Measurements from ENCODE around the gene ZHX3. TPM values are rescaled to one million over a fixed set of nuclear protein-coding genes. Genes with fewer than 3 reads are reported as not detected.

Gene ZHX3
- total RNA-seq, 1 donor from 2014 or later: 26.8 TPM

DNA sequence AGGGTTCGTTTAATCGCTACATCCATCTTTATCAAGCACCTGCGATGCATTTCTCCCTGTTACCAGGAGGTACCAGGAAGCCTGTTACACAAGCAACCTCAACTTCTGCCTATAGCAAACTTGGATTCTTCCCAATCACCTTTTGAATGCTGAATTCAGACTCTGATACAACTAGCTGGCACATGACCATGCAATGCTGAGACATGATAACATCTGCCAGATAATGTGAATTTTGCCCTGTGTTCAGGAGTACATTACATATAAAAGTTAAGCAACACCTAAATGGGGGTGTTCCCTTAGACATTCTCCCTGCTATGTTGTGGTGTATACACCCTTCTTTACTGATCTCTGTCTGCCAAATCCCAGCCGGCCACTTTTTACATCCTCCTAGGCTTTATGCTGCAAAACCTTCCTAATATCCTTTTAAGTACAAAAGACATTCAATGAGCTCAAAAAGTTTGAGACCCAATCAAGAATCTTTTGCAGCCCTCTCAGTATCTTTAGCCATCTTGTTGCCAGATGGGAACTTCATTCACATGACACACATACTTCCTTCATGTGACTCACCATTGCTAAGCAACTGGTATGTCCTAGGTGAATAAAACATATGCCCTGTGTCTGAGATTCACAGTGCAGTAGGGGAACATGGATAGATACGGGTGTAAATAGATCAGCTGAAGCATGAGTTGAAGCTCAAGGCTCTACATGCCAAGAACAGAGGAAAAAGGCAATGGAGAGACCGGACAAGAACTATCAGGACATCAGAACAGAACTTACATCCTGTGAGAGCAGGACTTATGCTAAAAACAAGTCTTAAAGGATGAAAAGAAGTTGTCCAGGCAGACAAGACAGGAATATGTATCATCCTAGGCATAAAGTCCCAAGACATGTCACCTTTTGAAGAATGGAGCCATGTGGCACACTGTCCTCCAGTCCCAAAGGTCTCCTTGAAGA, 84.3 kb downstream of the ZHX3 start:
- Histone ChIP-seq H3K4me1 (peaks cover 43% of the 10 kb centered on the region), H3K4me3 (no peak overlapping the region), H3K9me3 (no peaks in the 10 kb centered on the region), H3K36me3 (no peaks in the 10 kb centered on the region), H3K27me3 (no peaks in the 10 kb centered on the region), H3K27ac (peak overlapping the region; percentile 74)
- intact Hi-C loops (cut with DNase I): loop anchor here (5.0 kb wide), 1 partner anchor 104 kb away; no protein-coding TSS in a partner anchor
- TF ChIP-seq POLR2AphosphoS5 (IDR thresholded peaks at IDR 0.05; ENCODE audit: insufficient read depth in 1 of 2, low read depth in 1 of 2): peak in 1 of 2 donors; percentile 75
- no peak for TF ChIP-seq POLR2A (IDR thresholded peaks at IDR 0.05)
- TF ChIP-seq, protein P1, sequence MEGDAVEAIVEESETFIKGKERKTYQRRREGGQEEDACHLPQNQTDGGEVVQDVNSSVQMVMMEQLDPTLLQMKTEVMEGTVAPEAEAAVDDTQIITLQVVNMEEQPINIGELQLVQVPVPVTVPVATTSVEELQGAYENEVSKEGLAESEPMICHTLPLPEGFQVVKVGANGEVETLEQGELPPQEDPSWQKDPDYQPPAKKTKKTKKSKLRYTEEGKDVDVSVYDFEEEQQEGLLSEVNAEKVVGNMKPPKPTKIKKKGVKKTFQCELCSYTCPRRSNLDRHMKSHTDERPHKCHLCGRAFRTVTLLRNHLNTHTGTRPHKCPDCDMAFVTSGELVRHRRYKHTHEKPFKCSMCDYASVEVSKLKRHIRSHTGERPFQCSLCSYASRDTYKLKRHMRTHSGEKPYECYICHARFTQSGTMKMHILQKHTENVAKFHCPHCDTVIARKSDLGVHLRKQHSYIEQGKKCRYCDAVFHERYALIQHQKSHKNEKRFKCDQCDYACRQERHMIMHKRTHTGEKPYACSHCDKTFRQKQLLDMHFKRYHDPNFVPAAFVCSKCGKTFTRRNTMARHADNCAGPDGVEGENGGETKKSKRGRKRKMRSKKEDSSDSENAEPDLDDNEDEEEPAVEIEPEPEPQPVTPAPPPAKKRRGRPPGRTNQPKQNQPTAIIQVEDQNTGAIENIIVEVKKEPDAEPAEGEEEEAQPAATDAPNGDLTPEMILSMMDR (IDR thresholded peaks at IDR 0.05): no peak
- no peak for DNase-seq (ENCODE audit: extremely low spot score in 2 of 2)

DNA sequence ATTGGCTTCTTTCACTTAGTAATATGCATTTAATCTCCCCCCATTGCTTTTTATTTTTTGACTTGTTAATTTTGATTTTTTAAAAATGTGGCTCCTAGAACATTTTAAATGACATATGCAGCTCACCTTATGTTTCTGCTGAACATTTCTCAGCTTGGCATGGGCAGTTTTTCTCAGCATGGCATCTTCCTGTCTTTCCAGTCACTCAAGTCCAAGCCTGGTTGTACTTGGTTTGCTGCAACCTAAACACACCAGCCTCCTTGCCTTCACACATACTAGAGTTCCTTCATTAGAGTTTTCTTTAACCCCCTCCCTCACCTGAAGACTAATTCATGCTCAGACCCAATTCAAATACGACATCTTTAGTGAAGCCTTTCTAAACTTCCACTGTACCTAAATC, 86.4 kb downstream of the ZHX3 start:
- H3K4me3 ChIP-seq: no peak overlapping the region
- peaks cover 43% of the 10 kb centered on the region for H3K4me1 ChIP-seq
- H3K36me3 ChIP-seq: no peaks in the 10 kb centered on the region
- H3K27me3 ChIP-seq: no peaks in the 10 kb centered on the region
- no peak for DNase-seq (ENCODE audit: extremely low spot score in 2 of 2)
- no peaks in the 10 kb centered on the region for H3K9me3 ChIP-seq
- intact Hi-C loops (cut with DNase I): loop anchor here (2.0 to 5.0 kb wide), 2 partner anchors 58 to 106 kb away; no protein-coding TSS in a partner anchor
- TF ChIP-seq POLR2AphosphoS5 (IDR thresholded peaks at IDR 0.05; ENCODE audit: insufficient read depth in 1 of 2, low read depth in 1 of 2): no peak
- TF ChIP-seq POLR2A (IDR thresholded peaks at IDR 0.05): no peak
- TF ChIP-seq, protein P1 (IDR thresholded peaks at IDR 0.05): no peak
- H3K27ac ChIP-seq: peak overlapping the region; percentile 70

DNA sequence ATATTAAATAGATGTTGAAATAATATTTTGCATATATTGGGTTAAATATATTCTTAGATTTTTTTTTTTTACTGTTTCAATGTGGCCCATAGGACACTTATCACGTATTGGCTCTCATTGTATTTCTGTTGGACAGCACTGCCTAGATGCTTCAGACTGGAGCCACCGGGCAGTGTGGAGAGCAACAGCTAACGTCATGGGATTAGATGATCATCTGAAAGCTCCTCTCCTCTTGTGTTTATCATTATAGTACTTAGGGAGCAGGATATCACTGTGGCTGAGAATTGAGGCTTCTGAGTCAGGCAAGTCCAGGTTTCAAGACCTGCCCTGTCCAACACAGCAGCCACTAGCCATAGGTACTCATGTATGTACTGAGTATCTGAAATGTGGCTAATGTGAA, 87.4 kb downstream of the ZHX3 start:
- Histone ChIP-seq H3K4me3 (no peak overlapping the region), H3K9me3 (no peaks in the 10 kb centered on the region), H3K36me3 (no peaks in the 10 kb centered on the region), H3K27ac (no peak overlapping the region), H3K4me1 (peaks cover 43% of the 10 kb centered on the region), H3K27me3 (no peaks in the 10 kb centered on the region)
- TF ChIP-seq POLR2AphosphoS5 (IDR thresholded peaks at IDR 0.05; ENCODE audit: insufficient read depth in 1 of 2, low read depth in 1 of 2): no peak
- intact Hi-C loops (cut with DNase I): loop anchor here (2.0 to 5.0 kb wide), 2 partner anchors 57 to 107 kb away; no protein-coding TSS in a partner anchor
- no peak for DNase-seq (ENCODE audit: extremely low spot score in 2 of 2)

- H3K9me3 ChIP-seq: no peaks in the 10 kb centered on the region
- DNase-seq (ENCODE audit: extremely low spot score in 2 of 2): no peak
- no peak overlapping the region for H3K27ac ChIP-seq
- intact Hi-C loops (cut with DNase I): no loop called here
- H3K4me1 ChIP-seq: peaks cover 36% of the 10 kb centered on the region
- no peaks in the 10 kb centered on the region for H3K36me3 ChIP-seq
- no peak for TF ChIP-seq POLR2AphosphoS5 (IDR thresholded peaks at IDR 0.05; ENCODE audit: insufficient read depth in 1 of 2, low read depth in 1 of 2)
- TF ChIP-seq POLR2A (IDR thresholded peaks at IDR 0.05): no peak
- TF ChIP-seq, protein P1 (IDR thresholded peaks at IDR 0.05): no peak
- no peaks in the 10 kb centered on the region for H3K27me3 ChIP-seq
- H3K4me3 ChIP-seq: no peak overlapping the region
Measured at GRCh38 chr20:41229259-41229658, 88.3 kb downstream of the ZHX3 start.

GRCh38 chr20:41228858-41229257, 88.7 kb downstream of the ZHX3 start:
- Histone ChIP-seq H3K27me3 (no peaks in the 10 kb centered on the region), H3K36me3 (no peaks in the 10 kb centered on the region), H3K4me1 (peaks cover 32% of the 10 kb centered on the region), H3K4me3 (no peak overlapping the region), H3K27ac (no peak overlapping the region), H3K9me3 (no peaks in the 10 kb centered on the region)
- intact Hi-C loops (cut with DNase I): no loop called here
- TF ChIP-seq POLR2AphosphoS5 (IDR thresholded peaks at IDR 0.05; ENCODE audit: insufficient read depth in 1 of 2, low read depth in 1 of 2) (no peak), POLR2A (IDR thresholded peaks at IDR 0.05) (no peak)
- TF ChIP-seq, protein P1 (IDR thresholded peaks at IDR 0.05): no peak
- DNase-seq (ENCODE audit: extremely low spot score in 2 of 2): no peak
